SU-DHL-6 (cell line): ENCODE measurements around the gene DHDDS.

ENCODE experiments used
- EZH2phosphoT487 ChIP-seq: fragments of 200-600 bp; sonication (generic), shearing (Covaris generic); conservative IDR thresholded peaks from 2 replicates; pipeline ENCODE4 v1.6.1; 2018; ENCODE audit warnings: mild to moderate bottlenecking, antibody characterized with exemption, low read length, moderate library complexity, mixed read lengths
- TF ChIP-seq, protein P1 (sequence below): fragments of 200-600 bp; sonication (generic); IDR thresholded peaks from one replicate; pipeline ENCODE4 v1.5.1; 2017; ENCODE audit warnings: antibody characterized with exemption, mild to moderate bottlenecking, low read length, moderate library complexity; ENCODE audit not compliant: insufficient read depth, poor library complexity, severe bottlenecking

DNA sequence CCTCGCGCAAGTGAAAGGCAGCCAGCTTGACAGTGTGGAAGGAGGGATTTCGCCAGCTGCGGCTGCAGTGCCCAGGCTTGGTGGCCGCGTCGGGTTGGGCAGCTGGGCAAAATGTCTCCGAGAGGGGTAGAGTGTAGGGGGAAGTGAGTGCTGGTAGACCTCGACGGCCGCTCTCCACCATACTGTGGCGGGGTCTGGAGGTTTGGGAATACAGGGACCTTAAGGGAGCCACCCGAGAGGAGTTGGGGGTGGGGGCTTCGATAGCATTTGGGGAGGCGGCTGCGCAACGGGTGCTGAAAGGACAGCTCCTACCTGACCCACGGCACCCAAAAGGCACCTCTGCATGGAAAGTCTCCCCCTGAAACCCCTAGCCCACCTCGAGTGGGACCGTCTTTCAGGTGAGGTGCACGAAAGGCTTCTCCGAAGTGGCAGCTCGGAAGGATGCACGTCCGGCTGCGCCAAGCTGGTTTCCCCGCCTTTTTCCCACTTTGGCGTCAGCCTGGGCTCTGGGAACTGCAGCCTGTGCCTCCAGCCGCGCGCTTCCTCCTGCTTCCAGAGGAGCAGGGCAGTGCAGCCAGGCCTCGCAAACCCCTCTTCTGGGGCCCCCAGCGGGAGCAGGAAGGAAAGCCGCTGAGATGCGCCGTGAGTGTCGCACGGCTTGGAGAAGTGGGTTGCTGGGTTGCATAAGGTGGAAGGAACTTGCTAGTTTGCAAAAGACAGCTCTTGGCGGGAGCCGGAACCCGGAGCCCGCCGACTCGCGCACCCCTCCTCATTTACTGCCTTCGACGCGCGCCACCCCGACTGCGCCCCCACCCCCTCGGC lies 39.6 kb downstream of the DHDDS start:
- TF ChIP-seq, protein P1, sequence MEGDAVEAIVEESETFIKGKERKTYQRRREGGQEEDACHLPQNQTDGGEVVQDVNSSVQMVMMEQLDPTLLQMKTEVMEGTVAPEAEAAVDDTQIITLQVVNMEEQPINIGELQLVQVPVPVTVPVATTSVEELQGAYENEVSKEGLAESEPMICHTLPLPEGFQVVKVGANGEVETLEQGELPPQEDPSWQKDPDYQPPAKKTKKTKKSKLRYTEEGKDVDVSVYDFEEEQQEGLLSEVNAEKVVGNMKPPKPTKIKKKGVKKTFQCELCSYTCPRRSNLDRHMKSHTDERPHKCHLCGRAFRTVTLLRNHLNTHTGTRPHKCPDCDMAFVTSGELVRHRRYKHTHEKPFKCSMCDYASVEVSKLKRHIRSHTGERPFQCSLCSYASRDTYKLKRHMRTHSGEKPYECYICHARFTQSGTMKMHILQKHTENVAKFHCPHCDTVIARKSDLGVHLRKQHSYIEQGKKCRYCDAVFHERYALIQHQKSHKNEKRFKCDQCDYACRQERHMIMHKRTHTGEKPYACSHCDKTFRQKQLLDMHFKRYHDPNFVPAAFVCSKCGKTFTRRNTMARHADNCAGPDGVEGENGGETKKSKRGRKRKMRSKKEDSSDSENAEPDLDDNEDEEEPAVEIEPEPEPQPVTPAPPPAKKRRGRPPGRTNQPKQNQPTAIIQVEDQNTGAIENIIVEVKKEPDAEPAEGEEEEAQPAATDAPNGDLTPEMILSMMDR: no peak
- TF ChIP-seq EZH2phosphoT487: no peak
